GM10266 (cell line): Measurements from ENCODE around the gene TBX2.
A peak's percentile ranks its signal among the peaks of the same experiment; 100 is the strongest.
"Not testable (repeated sequence)": the region's sequence is repeated elsewhere in the genome, so short reads cannot be mapped to it uniquely, and the experiment has no call there.

Experiments
- DNase-seq: peaks from one replicate; pipeline ENCODE4 v3.0.0; 2012; ENCODE audit errors: extremely low spot score
- CTCF ChIP-seq: IDR thresholded peaks from 2 replicates; pipeline ENCODE4 v1.5.1; 2012; ENCODE audit warnings: mild to moderate bottlenecking, low read depth; ENCODE audit not compliant: control insufficient read depth, insufficient read depth; ENCODE audit errors: missing control alignments

The TBX2 gene

GRCh38 chr17:61427567-61427966 lies 27.9 kb downstream of the TBX2 start:
- DNase-seq, result no peak
- TF ChIP-seq CTCF, result no peak

GRCh38 chr17:61429274-61429673 lies 29.6 kb downstream of the TBX2 start:
- no peak for TF ChIP-seq CTCF
- DNase-seq, result no peak

- not testable (repeated sequence) for DNase-seq
Measured at GRCh38 chr17:61429831-61430230, 30.2 kb downstream of the TBX2 start.

- no peak for TF ChIP-seq CTCF
- DNase-seq, result no peak
Measured at GRCh38 chr17:61431594-61432311, 32.1 kb downstream of the TBX2 start.

GRCh38 chr17:61436273-61436672 lies 36.6 kb downstream of the TBX2 start:
- no peak for DNase-seq
- TF ChIP-seq CTCF, result no peak

- no peak for TF ChIP-seq CTCF
- DNase-seq, result no peak
Measured at GRCh38 chr17:61436995-61437704, 37.5 kb downstream of the TBX2 start.

GRCh38 chr17:61440697-61441096 lies 41.1 kb downstream of the TBX2 start:
- peak; percentile 22 for DNase-seq
- TF ChIP-seq CTCF, result no peak

GRCh38 chr17:61441507-61441906 lies 41.9 kb downstream of the TBX2 start:
- DNase-seq, result not testable (repeated sequence)
